ENCODE data around the gene UMPS. TPM values are rescaled to one million over a fixed set of nuclear protein-coding genes. Genes with fewer than 3 reads are reported as not detected.

UMPS gene
- total and polyA plus RNA-seq, 2 donors (not counting 1 experiment from before 2014, with no cell fraction given) = 6.6 to 21.4 TPM

DNA sequence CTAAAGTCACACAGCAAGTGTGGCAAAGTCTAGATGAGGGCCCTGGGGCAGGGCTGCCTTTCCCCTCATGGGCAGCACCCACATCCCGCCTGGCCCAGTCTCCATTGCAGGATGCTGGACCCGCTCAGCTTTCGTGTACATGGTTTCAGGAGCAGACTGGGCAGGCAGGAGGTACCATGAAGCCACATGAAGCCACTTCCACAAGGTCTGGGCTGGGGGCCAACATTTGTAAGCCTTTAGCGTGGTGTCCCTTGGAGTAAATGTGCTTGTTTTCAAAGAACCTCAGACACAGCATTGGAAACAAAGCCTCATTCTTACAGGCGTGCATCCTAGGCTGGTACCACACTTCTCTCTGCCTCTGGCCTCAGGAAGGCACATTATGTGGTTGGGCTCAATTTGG is 34.5 kb downstream of the UMPS start:
- H3K36me3 ChIP-seq (replicated peaks in 1 of 2; ENCODE audit: control extremely low read depth in 1 of 2, control insufficient read depth in 1 of 2, extremely low read depth in 1 of 2, insufficient read depth in 2 of 2, low read length in 1 of 2) = no peaks in the 10 kb centered on the region
- no peaks in the 10 kb centered on the region for H3K9me3 ChIP-seq (ENCODE audit: control extremely low read depth in 1 of 3, control insufficient read depth in 2 of 3, insufficient read depth in 1 of 3, low read length in 2 of 3)
- no peak overlapping the region for H2AFZ ChIP-seq (ENCODE audit: insufficient read depth, low read depth, low read length, poor library complexity, severe bottlenecking)
- TF ChIP-seq, protein P1, sequence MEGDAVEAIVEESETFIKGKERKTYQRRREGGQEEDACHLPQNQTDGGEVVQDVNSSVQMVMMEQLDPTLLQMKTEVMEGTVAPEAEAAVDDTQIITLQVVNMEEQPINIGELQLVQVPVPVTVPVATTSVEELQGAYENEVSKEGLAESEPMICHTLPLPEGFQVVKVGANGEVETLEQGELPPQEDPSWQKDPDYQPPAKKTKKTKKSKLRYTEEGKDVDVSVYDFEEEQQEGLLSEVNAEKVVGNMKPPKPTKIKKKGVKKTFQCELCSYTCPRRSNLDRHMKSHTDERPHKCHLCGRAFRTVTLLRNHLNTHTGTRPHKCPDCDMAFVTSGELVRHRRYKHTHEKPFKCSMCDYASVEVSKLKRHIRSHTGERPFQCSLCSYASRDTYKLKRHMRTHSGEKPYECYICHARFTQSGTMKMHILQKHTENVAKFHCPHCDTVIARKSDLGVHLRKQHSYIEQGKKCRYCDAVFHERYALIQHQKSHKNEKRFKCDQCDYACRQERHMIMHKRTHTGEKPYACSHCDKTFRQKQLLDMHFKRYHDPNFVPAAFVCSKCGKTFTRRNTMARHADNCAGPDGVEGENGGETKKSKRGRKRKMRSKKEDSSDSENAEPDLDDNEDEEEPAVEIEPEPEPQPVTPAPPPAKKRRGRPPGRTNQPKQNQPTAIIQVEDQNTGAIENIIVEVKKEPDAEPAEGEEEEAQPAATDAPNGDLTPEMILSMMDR (IDR thresholded peaks at IDR 0.05) = no peak
- TF ChIP-seq EZH2 (IDR thresholded peaks at IDR 0.05; ENCODE audit: borderline replicate concordance, insufficient read depth, low read depth, low read length, poor library complexity, severe bottlenecking) = no peak
- 69% methylated on average over 5 of the region's 5 CpGs for WGBS (ENCODE audit: insufficient coverage)
- H3K27me3 ChIP-seq (replicated peaks in 1 of 4; ENCODE audit: control extremely low read depth in 1 of 4, control insufficient read depth in 3 of 4, insufficient read depth in 4 of 4, low read length in 3 of 4) = no peaks in the 10 kb centered on the region
- H3K9ac ChIP-seq (ENCODE audit: low read length) = no peak overlapping the region
- no peak for ATAC-seq (ENCODE audit: low read depth)
- H3K27ac ChIP-seq (ENCODE audit: low read length in 2 of 2) = no peak overlapping the region
- no peak overlapping the region for H3K4me2 ChIP-seq (replicated peaks; ENCODE audit: low read depth, low read length, poor library complexity, severe bottlenecking)
- CTCF ChIA-PET = interaction anchor here (1.5 kb wide), 1 partner anchor 21 kb away, joined by 3 read pairs; no protein-coding TSS in a partner anchor
- no peaks in the 10 kb centered on the region for H3K79me2 ChIP-seq (ENCODE audit: control insufficient read depth, insufficient read depth, low read length)
- no peak overlapping the region for H3K4me3 ChIP-seq (ENCODE audit: control extremely low read depth in 1 of 5, extremely low read depth in 1 of 5, insufficient read depth in 1 of 5, low read depth in 2 of 5, low read length in 4 of 5)
- Mint-ChIP-seq H3K27ac (no peak overlapping the region), H3K4me3 (no peak overlapping the region), H3K9me3 (ENCODE audit: insufficient read depth) (no peaks in the 10 kb centered on the region), H3K27me3 (peaks cover 10% of the 10 kb centered on the region), H3K4me1 (peaks cover 4% of the 10 kb centered on the region)
- H3K4me1 ChIP-seq (ENCODE audit: control insufficient read depth in 2 of 2, insufficient read depth in 2 of 2, low read length in 2 of 2) = peaks cover 0 to 4% of the 10 kb centered on the region in 2 donors
- POLR2A ChIA-PET = no interaction called here
- H4K20me1 ChIP-seq (ENCODE audit: control insufficient read depth, insufficient read depth, low read length, poor library complexity, severe bottlenecking) = no peaks in the 10 kb centered on the region
- no peak for DNase-seq
- intact Hi-C loops (cut with micrococcal nuclease) = no loop called here

DNA sequence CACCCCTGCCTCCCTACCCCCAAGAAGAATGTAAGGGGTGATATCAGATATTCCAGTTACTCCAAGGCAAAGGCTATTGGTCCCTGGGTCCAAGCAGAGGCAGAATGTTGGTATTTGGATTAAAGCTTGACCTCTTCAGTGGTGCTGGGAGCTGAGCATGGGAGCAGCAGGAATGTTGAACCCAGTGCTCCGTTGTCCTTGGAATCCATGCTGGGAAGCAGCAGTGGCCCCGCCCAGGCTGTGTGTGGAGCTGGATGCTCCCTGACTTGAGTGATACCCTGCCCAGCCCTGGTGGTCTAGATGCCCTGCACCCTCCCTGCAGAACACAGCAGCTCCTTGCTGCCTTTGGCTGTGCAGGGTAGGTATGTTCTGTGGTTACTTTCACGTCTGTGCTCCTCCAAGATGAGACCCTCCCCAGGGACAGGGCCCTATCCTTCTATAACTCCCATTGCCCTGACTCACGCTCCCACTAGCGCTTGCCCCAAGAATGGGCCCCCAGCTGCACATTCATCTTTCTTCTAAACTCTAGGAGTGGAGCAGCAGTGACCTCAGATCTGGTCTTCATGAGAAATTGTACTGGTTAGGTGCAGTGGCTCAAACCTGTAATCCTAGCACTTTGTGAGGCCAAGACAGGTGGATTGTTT is 35.1 kb downstream of the UMPS start:
- Histone ChIP-seq H3K36me3 (replicated peaks in 1 of 2; ENCODE audit: control extremely low read depth in 1 of 2, control insufficient read depth in 1 of 2, extremely low read depth in 1 of 2, insufficient read depth in 2 of 2, low read length in 1 of 2) (no peaks in the 10 kb centered on the region), H3K4me2 (replicated peaks; ENCODE audit: low read depth, low read length, poor library complexity, severe bottlenecking) (no peak overlapping the region), H3K27ac (ENCODE audit: low read length in 2 of 2) (no peak overlapping the region), H3K4me1 (ENCODE audit: control insufficient read depth in 2 of 2, insufficient read depth in 2 of 2, low read length in 2 of 2) (peaks cover 0 to 4% of the 10 kb centered on the region in 2 donors), H3K27me3 (replicated peaks in 1 of 4; ENCODE audit: control extremely low read depth in 1 of 4, control insufficient read depth in 3 of 4, insufficient read depth in 4 of 4, low read length in 3 of 4) (peaks cover 0 to under 1% (median 0%) of the 10 kb centered on the region in 4 experiments), H3K9ac (ENCODE audit: low read length) (no peak overlapping the region), H3K9me3 (ENCODE audit: control extremely low read depth in 1 of 3, control insufficient read depth in 2 of 3, insufficient read depth in 1 of 3, low read length in 2 of 3) (no peaks in the 10 kb centered on the region), H2AFZ (ENCODE audit: insufficient read depth, low read depth, low read length, poor library complexity, severe bottlenecking) (no peak overlapping the region), H3K4me3 (ENCODE audit: control extremely low read depth in 1 of 5, extremely low read depth in 1 of 5, insufficient read depth in 1 of 5, low read depth in 2 of 5, low read length in 4 of 5) (no peak overlapping the region), H4K20me1 (ENCODE audit: control insufficient read depth, insufficient read depth, low read length, poor library complexity, severe bottlenecking) (no peaks in the 10 kb centered on the region), H3K79me2 (ENCODE audit: control insufficient read depth, insufficient read depth, low read length) (no peaks in the 10 kb centered on the region)
- no peak overlapping the region for H3K27ac Mint-ChIP-seq
- no peak for ATAC-seq (ENCODE audit: low read depth)
- peaks cover 15% of the 10 kb centered on the region for H3K27me3 Mint-ChIP-seq
- CTCF ChIA-PET = interaction anchor here (1.5 kb wide), 1 partner anchor 22 kb away, joined by 3 read pairs; no protein-coding TSS in a partner anchor
- H3K9me3 Mint-ChIP-seq (ENCODE audit: insufficient read depth) = no peaks in the 10 kb centered on the region
- no peak for DNase-seq
- H3K4me3 Mint-ChIP-seq = no peak overlapping the region
- H3K4me1 Mint-ChIP-seq = peaks cover 4% of the 10 kb centered on the region
- TF ChIP-seq, protein P1 (IDR thresholded peaks at IDR 0.05) = no peak
- TF ChIP-seq EZH2 (IDR thresholded peaks at IDR 0.05; ENCODE audit: borderline replicate concordance, insufficient read depth, low read depth, low read length, poor library complexity, severe bottlenecking) = no peak
- WGBS (ENCODE audit: insufficient coverage) = 78% methylated on average over 3 of the region's 5 CpGs
- intact Hi-C loops (cut with micrococcal nuclease) = no loop called here
- POLR2A ChIA-PET = no interaction called here
